WTC11 (cell line): Measurements from ENCODE around the gene AP5B1. TPM values are rescaled to one million over a fixed set of nuclear protein-coding genes. Genes with fewer than 3 reads are reported as not detected.
A peak's percentile ranks its signal among the peaks of the same experiment; 100 is the strongest.

Experiments used
- ATAC-seq: fragments of 200-7000 bp; cut with Tn5 transposase; 2 replicates; pipeline ENCODE4 v1.10.0; 2021; ENCODE audit warnings: mild to moderate bottlenecking, moderate library complexity
- CTCF ChIA-PET: fragments of 300-600 bp; sonication (Branson Sonifier 250); formaldehyde crosslinking; loops from one replicate; lab custom pipeline; 2021; ENCODE audit warnings: antibody characterized with exemption; lab: Charles Lee
- POLR2A ChIA-PET: fragments of 350-600 bp; sonication (Branson Sonifier 250); formaldehyde crosslinking; loops from one replicate; lab custom pipeline; 2021; ENCODE audit warnings: antibody characterized with exemption; lab: Charles Lee
- DNase-seq: peaks from one replicate; pipeline ENCODE4 v3.0.0; 2021; ENCODE audit warnings: low spot score
- H3K27ac Mint-ChIP-seq: 2 replicates; pipeline ENCODE4 v1.8.0; 2021; ENCODE audit warnings: mixed read lengths
- H3K27me3 Mint-ChIP-seq: 2 replicates; pipeline ENCODE4 v1.8.0; 2021; ENCODE audit warnings: low read depth, mild to moderate bottlenecking, moderate library complexity, mixed read lengths
- H3K36me3 Mint-ChIP-seq: 2 replicates; pipeline ENCODE4 v1.8.0; 2021; ENCODE audit warnings: mixed read lengths
- H3K4me1 Mint-ChIP-seq: 2 replicates; pipeline ENCODE4 v1.8.0; 2022; ENCODE audit warnings: mixed read lengths
- H3K4me3 Mint-ChIP-seq: 2 replicates; pipeline ENCODE4 v1.8.0; 2021; ENCODE audit warnings: mild to moderate bottlenecking, moderate library complexity, mixed read lengths
- H3K9me3 Mint-ChIP-seq: 2 replicates; pipeline ENCODE4 v1.8.0; 2021; ENCODE audit warnings: mixed read lengths
- CBFB ChIP-seq: sonication (generic); formaldehyde crosslinking; IDR thresholded peaks from 2 replicates; pipeline ENCODE4 v1.8.1; 2022; ENCODE audit warnings: mild to moderate bottlenecking, low read depth, missing genetic modification reagents
- GABPB1 ChIP-seq: sonication (generic); formaldehyde crosslinking; IDR thresholded peaks from 2 replicates; pipeline ENCODE4 v1.8.1; 2023; ENCODE audit warnings: mild to moderate bottlenecking, missing genetic modification reagents
- RELA ChIP-seq: sonication (generic); formaldehyde crosslinking; IDR thresholded peaks from 2 replicates; pipeline ENCODE4 v1.8.1; 2022; ENCODE audit warnings: missing genetic modification reagents, mild to moderate bottlenecking, borderline replicate concordance
- ZNF512 ChIP-seq: sonication (generic); formaldehyde crosslinking; IDR thresholded peaks from 2 replicates; pipeline ENCODE4 v1.8.1; 2022; ENCODE audit warnings: missing genetic modification reagents, borderline replicate concordance
- total RNA-seq: library from RNA; stranded (reverse); gene quantifications from 3 replicates; pipeline ENCODE4 v1.2.3, GENCODE V29; 2021
- TF ChIP-seq, protein P1 (sequence below): sonication (generic); formaldehyde crosslinking; IDR thresholded peaks from 2 replicates; pipeline ENCODE4 v1.8.1; 2023; ENCODE audit warnings: mild to moderate bottlenecking, missing genetic modification reagents, moderate library complexity

AP5B1 gene
- total RNA-seq, 1 experiment from 2014 or later, result 17.2 TPM

GRCh38 chr11:65726660-65727059 lies 54.1 kb downstream of the AP5B1 start:
- H3K27ac Mint-ChIP-seq, result no peak overlapping the region
- POLR2A ChIA-PET, result no interaction called here
- DNase-seq, result no peak
- ATAC-seq, result peak; percentile 77
- TF ChIP-seq GABPB1 (CRISPR knock-in tag) (no peak), ZNF512 (no peak), RELA (CRISPR knock-in tag) (no peak), CBFB (no peak)
- TF ChIP-seq, protein P1, sequence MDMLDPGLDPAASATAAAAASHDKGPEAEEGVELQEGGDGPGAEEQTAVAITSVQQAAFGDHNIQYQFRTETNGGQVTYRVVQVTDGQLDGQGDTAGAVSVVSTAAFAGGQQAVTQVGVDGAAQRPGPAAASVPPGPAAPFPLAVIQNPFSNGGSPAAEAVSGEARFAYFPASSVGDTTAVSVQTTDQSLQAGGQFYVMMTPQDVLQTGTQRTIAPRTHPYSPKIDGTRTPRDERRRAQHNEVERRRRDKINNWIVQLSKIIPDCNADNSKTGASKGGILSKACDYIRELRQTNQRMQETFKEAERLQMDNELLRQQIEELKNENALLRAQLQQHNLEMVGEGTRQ (CRISPR knock-in tag), result no peak
- CTCF ChIA-PET, result interaction anchor here (0.6 to 2.5 kb wide), 19 partner anchors 10 to 218 kb away, joined by 3 to 15 read pairs (median 5); partner anchors contain the start of genes FIBP, KAT5, OVOL1 and SIPA1
- peaks cover 18% of the 10 kb centered on the region for H3K27me3 Mint-ChIP-seq
- no peaks in the 10 kb centered on the region for H3K36me3 Mint-ChIP-seq
- H3K9me3 Mint-ChIP-seq, result peaks cover under 1% of the 10 kb centered on the region
- no peak overlapping the region for H3K4me3 Mint-ChIP-seq
- H3K4me1 Mint-ChIP-seq, result no peaks in the 10 kb centered on the region

Other genes starting within 250 kb of the AP5B1 start
- gene LTBP3, start 222.6 kb downstream of the AP5B1 start, total RNA-seq, result 15.9 to 23.6 TPM (median 20.7 TPM) in 3 replicates
- gene ZNRD2, start 210.5 kb downstream of the AP5B1 start, total RNA-seq, result 54.8 to 70.9 TPM (median 55.7 TPM) in 3 replicates
- gene FAM89B, start 208.4 kb downstream of the AP5B1 start, total RNA-seq, result 13.3 to 17.5 TPM (median 16.7 TPM) in 3 replicates
- 11.8 to 13.7 TPM (median 12.6 TPM) in 3 replicates for gene EHBP1L1, start 204.9 kb downstream of the AP5B1 start, total RNA-seq
- gene KCNK7, start 185.2 kb downstream of the AP5B1 start, total RNA-seq, result 1.4 to 2.1 TPM (median 2.0 TPM) in 3 replicates
- gene MAP3K11, start 166.8 kb downstream of the AP5B1 start, total RNA-seq, result 46.1 to 56.1 TPM (median 52.8 TPM) in 3 replicates
- gene PCNX3, start 165.2 kb downstream of the AP5B1 start, total RNA-seq, result 44.6 to 51.6 TPM (median 45.8 TPM) in 3 replicates
- 63.3 to 71.7 TPM (median 65.4 TPM) in 3 replicates for gene SIPA1, start 142.9 kb downstream of the AP5B1 start, total RNA-seq
- 26.3 to 35.1 TPM (median 29.0 TPM) in 3 replicates for gene RELA, start 118.1 kb downstream of the AP5B1 start, total RNA-seq
- gene KAT5, start 68.7 kb downstream of the AP5B1 start, total RNA-seq, result 44.9 to 56.6 TPM (median 46.0 TPM) in 3 replicates
- 42.1 to 53.0 TPM (median 52.2 TPM) in 3 replicates for gene RNASEH2C, start 60.2 kb downstream of the AP5B1 start, total RNA-seq
- gene OVOL1, start 6.1 kb upstream of the AP5B1 start, total RNA-seq, result 6.8 to 7.7 TPM (median 7.7 TPM) in 3 replicates
- gene SNX32, start 53.0 kb upstream of the AP5B1 start, total RNA-seq, result 2.2 to 3.4 TPM (median 2.9 TPM) in 3 replicates
- gene CFL1, start 77.2 kb upstream of the AP5B1 start, total RNA-seq, result 1,014 to 1,073 TPM (median 1,031 TPM) in 3 replicates
- gene MUS81, start 79.5 kb upstream of the AP5B1 start, total RNA-seq, result 44.9 to 45.9 TPM (median 45.1 TPM) in 3 replicates
- 14.2 to 17.9 TPM (median 17.8 TPM) in 3 replicates for gene EFEMP2, start 91.8 kb upstream of the AP5B1 start, total RNA-seq
- gene CTSW, start 98.9 kb upstream of the AP5B1 start, total RNA-seq, result 0.18 TPM in 1 of 3 replicates, not detected in the others
- gene FIBP, start 107.5 kb upstream of the AP5B1 start, total RNA-seq, result 91.6 to 93.1 TPM (median 92.2 TPM) in 3 replicates
- gene CCDC85B, start 109.7 kb upstream of the AP5B1 start, total RNA-seq, result 52.7 to 55.3 TPM (median 53.0 TPM) in 3 replicates
- gene FOSL1, start 119.4 kb upstream of the AP5B1 start, total RNA-seq, result 16.3 to 20.5 TPM (median 17.1 TPM) in 3 replicates
- 28.5 to 31.9 TPM (median 30.6 TPM) in 3 replicates for gene C11orf68, start 138.1 kb upstream of the AP5B1 start, total RNA-seq
- 111 to 129 TPM (median 114 TPM) in 3 replicates for gene DRAP1, start 138.4 kb upstream of the AP5B1 start, total RNA-seq
- 3.4 to 4.5 TPM (median 4.1 TPM) in 3 replicates for gene TSGA10IP, start 164.5 kb upstream of the AP5B1 start, total RNA-seq
- 52.3 to 57.0 TPM (median 52.5 TPM) in 3 replicates for gene SART1, start 180.8 kb upstream of the AP5B1 start, total RNA-seq
- 29.7 to 37.6 TPM (median 32.6 TPM) in 3 replicates for gene EIF1AD, start 221.2 kb upstream of the AP5B1 start, total RNA-seq
- 269 to 314 TPM (median 310 TPM) in 3 replicates for gene BANF1, start 221.5 kb upstream of the AP5B1 start, total RNA-seq
- gene CST6, start 231.0 kb upstream of the AP5B1 start, total RNA-seq, result 0.72 to 2.7 TPM (median 1.9 TPM) in 3 replicates
- not detected in 3 replicates for gene CATSPER1, start 245.5 kb upstream of the AP5B1 start, total RNA-seq